ENCODE data around the gene PRMT5. TPM values are rescaled to one million over a fixed set of nuclear protein-coding genes. Genes with fewer than 3 reads are reported as not detected.
"Not testable (repeated sequence)": the region's sequence is repeated elsewhere in the genome, so short reads cannot be mapped to it uniquely, and the experiment has no call there.

The PRMT5 gene
- total and polyA plus RNA-seq, 2 donors (not counting 3 experiments of a cell fraction or from before 2014, with no cell fraction given): 73.1 to 197 TPM

DNA sequence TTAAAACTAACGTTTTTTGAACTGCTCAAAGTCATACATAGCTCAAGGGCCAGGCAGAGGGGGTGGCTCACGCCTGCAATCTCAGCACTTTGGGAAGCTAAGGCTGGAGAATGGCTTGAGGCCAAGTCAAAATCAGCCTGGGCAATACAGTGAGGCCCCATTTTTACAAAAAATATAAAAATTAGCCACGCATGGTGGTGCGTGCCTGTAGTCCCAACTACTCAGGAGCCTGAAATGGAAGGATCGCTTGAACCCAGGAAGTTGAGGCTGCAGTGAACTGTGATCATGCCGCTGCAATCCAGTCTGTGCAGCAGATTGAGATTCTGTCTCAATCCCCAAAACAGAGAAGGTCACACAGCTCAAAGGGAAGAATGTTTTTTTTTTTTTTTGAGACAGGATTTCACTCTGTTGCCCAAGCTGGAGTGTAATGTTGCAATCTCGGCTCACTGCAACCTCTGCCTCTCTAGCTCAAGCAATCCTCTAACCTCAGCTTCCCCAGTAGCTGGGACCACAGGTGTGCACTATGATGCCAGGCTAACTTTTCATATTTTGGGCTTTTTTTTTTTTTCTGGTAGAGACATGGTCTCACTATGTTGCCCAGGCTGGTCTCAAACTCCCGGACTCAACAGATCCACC lies 13.2 kb downstream of the PRMT5 start:
- CTCF ChIA-PET: interaction anchor here (1.0 to 1.3 kb wide), 2 partner anchors 15 to 26 kb away, joined by 3 read pairs; no protein-coding TSS in a partner anchor
- Histone ChIP-seq H4K20me1 (replicated peaks; ENCODE audit: control insufficient read depth, extremely low read depth, insufficient read depth, low read length) (no peaks in the 10 kb centered on the region), H3K9me3 (replicated peaks; ENCODE audit: control insufficient read depth, insufficient read depth, low read length) (no peaks in the 10 kb centered on the region), H3K27me3 (ENCODE audit: control insufficient read depth in 2 of 2, insufficient read depth in 2 of 2, low read length in 2 of 2) (no peaks in the 10 kb centered on the region), H3K36me3 (ENCODE audit: control insufficient read depth in 2 of 2, extremely low read depth in 1 of 2, insufficient read depth in 2 of 2, low read length in 2 of 2) (no peaks in the 10 kb centered on the region), H2AFZ (ENCODE audit: low read depth, low read length) (no peak overlapping the region), H3K9ac (replicated peaks; ENCODE audit: extremely low read depth, insufficient read depth, low read length) (no peak overlapping the region), H3K79me2 (ENCODE audit: control insufficient read depth, insufficient read depth, low read length) (peaks cover 42% of the 10 kb centered on the region), H3K9me1 (replicated peaks; ENCODE audit: control insufficient read depth, extremely low read depth, insufficient read depth, low read length) (no peaks in the 10 kb centered on the region), H3K4me3 (replicated peaks in 1 of 3; ENCODE audit: insufficient read depth in 1 of 3, low read depth in 1 of 3, low read length in 3 of 3) (no peak overlapping the region), H3K4me1 (ENCODE audit: control insufficient read depth, extremely low read depth, insufficient read depth, low read length) (peaks cover 9% of the 10 kb centered on the region), H3K4me2 (ENCODE audit: insufficient read depth, low read length) (no peak overlapping the region), H3K27ac (ENCODE audit: insufficient read depth, low read depth, low read length) (no peak overlapping the region)
- no peak for FAIRE-seq
- DNase-seq (ENCODE audit: low read depth, low spot score): no peak
- TF ChIP-seq, protein P1, sequence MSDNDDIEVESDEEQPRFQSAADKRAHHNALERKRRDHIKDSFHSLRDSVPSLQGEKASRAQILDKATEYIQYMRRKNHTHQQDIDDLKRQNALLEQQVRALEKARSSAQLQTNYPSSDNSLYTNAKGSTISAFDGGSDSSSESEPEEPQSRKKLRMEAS (IDR thresholded peaks at IDR 0.05; ENCODE audit: insufficient read depth, insufficient read length): no peak
- TF ChIP-seq JUN (IDR thresholded peaks at IDR 0.05; ENCODE audit: borderline replicate concordance, insufficient read depth, insufficient read length, low read depth): no peak
- TF ChIP-seq, protein P2, sequence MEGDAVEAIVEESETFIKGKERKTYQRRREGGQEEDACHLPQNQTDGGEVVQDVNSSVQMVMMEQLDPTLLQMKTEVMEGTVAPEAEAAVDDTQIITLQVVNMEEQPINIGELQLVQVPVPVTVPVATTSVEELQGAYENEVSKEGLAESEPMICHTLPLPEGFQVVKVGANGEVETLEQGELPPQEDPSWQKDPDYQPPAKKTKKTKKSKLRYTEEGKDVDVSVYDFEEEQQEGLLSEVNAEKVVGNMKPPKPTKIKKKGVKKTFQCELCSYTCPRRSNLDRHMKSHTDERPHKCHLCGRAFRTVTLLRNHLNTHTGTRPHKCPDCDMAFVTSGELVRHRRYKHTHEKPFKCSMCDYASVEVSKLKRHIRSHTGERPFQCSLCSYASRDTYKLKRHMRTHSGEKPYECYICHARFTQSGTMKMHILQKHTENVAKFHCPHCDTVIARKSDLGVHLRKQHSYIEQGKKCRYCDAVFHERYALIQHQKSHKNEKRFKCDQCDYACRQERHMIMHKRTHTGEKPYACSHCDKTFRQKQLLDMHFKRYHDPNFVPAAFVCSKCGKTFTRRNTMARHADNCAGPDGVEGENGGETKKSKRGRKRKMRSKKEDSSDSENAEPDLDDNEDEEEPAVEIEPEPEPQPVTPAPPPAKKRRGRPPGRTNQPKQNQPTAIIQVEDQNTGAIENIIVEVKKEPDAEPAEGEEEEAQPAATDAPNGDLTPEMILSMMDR (IDR thresholded peaks at IDR 0.05; ENCODE audit: extremely low read depth in 1 of 2, insufficient read depth in 1 of 2, low read depth in 1 of 2, low read length in 2 of 2): no peak
- no peak for TF ChIP-seq POLR2AphosphoS5 (IDR thresholded peaks at IDR 0.05; ENCODE audit: insufficient read depth, low read depth, low read length)
- no peak for TF ChIP-seq MYC (IDR thresholded peaks at IDR 0.05; ENCODE audit: low read depth, low read length)
- TF ChIP-seq FOS (IDR thresholded peaks at IDR 0.05; ENCODE audit: borderline replicate concordance, insufficient read depth, low read length): no peak
- dilution Hi-C loops (cut with MboI; ENCODE audit: extremely low pct_ligation_motif_present, low sequenced_read_pairs): no loop called here
- BruUV-seq (replicated peaks): no TSS peak
- POLR2A ChIA-PET: interaction anchor here (0.7 kb wide), 2 partner anchors 28 to 281 kb away, joined by 3 to 5 read pairs; no protein-coding TSS in a partner anchor
- intact Hi-C loops (cut with micrococcal nuclease): loop anchor here (5.0 kb wide), 1 partner anchor 359 kb away; no protein-coding TSS in a partner anchor

DNA sequence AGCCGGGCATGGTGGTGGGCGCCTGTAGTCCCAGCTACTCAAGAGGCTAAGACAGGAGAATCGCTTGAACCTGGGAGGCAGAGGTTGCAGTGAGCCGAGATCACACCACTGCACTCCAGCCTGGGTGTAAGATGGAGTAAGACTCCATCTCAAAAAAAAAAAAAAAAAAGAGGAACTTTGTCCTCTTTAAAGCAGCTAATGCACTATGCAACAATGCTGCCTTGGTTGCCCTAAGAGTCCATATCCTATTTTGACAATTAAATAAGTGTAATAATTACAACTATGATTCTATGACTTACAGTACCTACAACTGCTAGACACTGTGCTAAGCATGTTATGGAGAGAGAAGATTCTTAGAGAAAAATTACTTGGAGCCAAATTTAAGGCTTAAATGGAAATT lies 14.3 kb downstream of the PRMT5 start:
- H3K9ac ChIP-seq (replicated peaks; ENCODE audit: extremely low read depth, insufficient read depth, low read length); H3K4me1 ChIP-seq (ENCODE audit: control insufficient read depth, extremely low read depth, insufficient read depth, low read length); H3K4me3 ChIP-seq (replicated peaks in 1 of 3; ENCODE audit: insufficient read depth in 1 of 3, low read depth in 1 of 3, low read length in 3 of 3); H3K9me1 ChIP-seq (replicated peaks; ENCODE audit: control insufficient read depth, extremely low read depth, insufficient read depth, low read length); dilution Hi-C loops (cut with MboI; ENCODE audit: extremely low pct_ligation_motif_present, low sequenced_read_pairs); H3K4me2 ChIP-seq (ENCODE audit: insufficient read depth, low read length); H3K27ac ChIP-seq (ENCODE audit: insufficient read depth, low read depth, low read length); H3K27me3 ChIP-seq (ENCODE audit: control insufficient read depth in 2 of 2, insufficient read depth in 2 of 2, low read length in 2 of 2); DNase-seq (ENCODE audit: low read depth, low spot score); H2AFZ ChIP-seq (ENCODE audit: low read depth, low read length); FAIRE-seq; H4K20me1 ChIP-seq (replicated peaks; ENCODE audit: control insufficient read depth, extremely low read depth, insufficient read depth, low read length); H3K36me3 ChIP-seq (ENCODE audit: control insufficient read depth in 2 of 2, extremely low read depth in 1 of 2, insufficient read depth in 2 of 2, low read length in 2 of 2); H3K9me3 ChIP-seq (replicated peaks; ENCODE audit: control insufficient read depth, insufficient read depth, low read length); BruUV-seq (replicated peaks): not testable (repeated sequence)
- CTCF ChIA-PET: interaction anchor here (1.1 kb wide), 1 partner anchor 13 kb away, joined by 3 read pairs; no protein-coding TSS in a partner anchor
- peaks cover 42% of the 10 kb centered on the region for H3K79me2 ChIP-seq (ENCODE audit: control insufficient read depth, insufficient read depth, low read length)
- POLR2A ChIA-PET: interaction anchor here (0.6 to 0.7 kb wide), 2 partner anchors 15 to 23 kb away, joined by 3 to 4 read pairs; no protein-coding TSS in a partner anchor
- intact Hi-C loops (cut with micrococcal nuclease): loop anchor here (5.0 kb wide), 1 partner anchor 358 kb away; no protein-coding TSS in a partner anchor

All from endothelial cell of umbilical vein (primary cell).